Right cardiac atrium (tissue), 5 donors: ENCODE data around the gene SNAPC4. TPM values are rescaled to one million over a fixed set of nuclear protein-coding genes. Genes with fewer than 3 reads are reported as not detected.

Experiments used
- ATAC-seq, 2 donors: fragments of 200-7000 bp; cut with Tn5 transposase; one replicate each; pipeline versions ENCODE4 v1.8.0 to v1.9.1; 2020; ENCODE audit warnings: moderate library complexity in 2 of 2, mild to moderate bottlenecking in 1 of 2
- DNase-seq, 3 donors: peaks; one replicate each; pipeline ENCODE4 v3.0.0-alpha.2; 2020
- H3K27ac ChIP-seq: one replicate; pipeline ENCODE4 v1.5.1; 2013; ENCODE audit warnings: mild to moderate bottlenecking, low read length, control low read depth, moderate library complexity
- H3K27me3 ChIP-seq: one replicate; pipeline ENCODE4 v1.6.1; 2013; ENCODE audit not compliant: control insufficient read depth, insufficient read depth
- H3K4me1 ChIP-seq: one replicate; pipeline ENCODE4 v1.6.1; 2013; ENCODE audit warnings: low read length; ENCODE audit not compliant: control insufficient read depth, insufficient read depth
- H3K4me3 ChIP-seq: one replicate; pipeline ENCODE4 v1.5.1; 2013; ENCODE audit warnings: low read length, control low read depth
- H3K9me3 ChIP-seq: one replicate; pipeline ENCODE4 v1.6.1; 2013; ENCODE audit warnings: low read length; ENCODE audit not compliant: control insufficient read depth
- WGBS: extraction: QIAGEN DNeasy Blood & Tissue Kit; methylation state at CpG from one replicate; pipeline ENCODE4 v1.1.7; 2013; 5-methylcytosine and 5-hydroxymethylcytosine counted together
- intact Hi-C, 4 donors: fragments of 100-400 bp; cut with DNase I; formaldehyde crosslinking; loops; one replicate each; pipeline versions ENCODE4 v1.11.0 to v1.14.0; 2022 to 2023
- polyA plus RNA-seq: library from polyadenylated mRNA; stranded (reverse); fragments of 200-250 nt; gene quantifications from one replicate; pipeline ENCODE4 v1.2.3, GENCODE V29; 2013
- total RNA-seq, 4 donors: library from RNA; stranded (reverse); fragmentation: NEBNext Ultra II Directional; extraction: Animal tissue kit (Norgen Biotek cat#: 25700); gene quantifications; one replicate each; pipeline ENCODE4 v1.2.1, GENCODE V29; 2021
- donor health status: healthy with polysubstance abuse.
- donor health status: DM: no; HTN: yes; CAD: no.
- donor health status: DM: no; HTN: no; CAD: no.
- donor health status: DM: no; HTN: yes; CAD: no; lungs with severe emphysema.
- donor health status: DM: yes; HTN: yes; CAD: no.

The SNAPC4 gene
- total and polyA plus RNA-seq, 5 donors = 3.2 to 4.4 (median 3.8) TPM

GRCh38 chr9:136366826-136367225 lies 33.1 kb downstream of the SNAPC4 start:
- H3K27me3 ChIP-seq = no peaks in the 10 kb centered on the region
- no peak overlapping the region for H3K27ac ChIP-seq
- intact Hi-C loops = no loop called here
- peaks cover 5% of the 10 kb centered on the region for H3K4me1 ChIP-seq
- H3K9me3 ChIP-seq = no peaks in the 10 kb centered on the region
- WGBS = 91% methylated on average over 9 of the region's 9 CpGs
- DNase-seq (peak in 1 of 3 donors; percentile 30), ATAC-seq (no peak)
- H3K4me3 ChIP-seq = no peak overlapping the region

GRCh38 chr9:136365775-136366222 lies 34.2 kb downstream of the SNAPC4 start:
- Histone ChIP-seq H3K9me3 (no peaks in the 10 kb centered on the region), H3K27me3 (no peaks in the 10 kb centered on the region), H3K4me3 (no peak overlapping the region), H3K27ac (no peak overlapping the region), H3K4me1 (peaks cover 5% of the 10 kb centered on the region)
- DNase-seq (peak in 1 of 3 donors; percentile 67), ATAC-seq (no peak)
- 62% methylated on average over 9 of the region's 9 CpGs for WGBS
- intact Hi-C loops = no loop called here

GRCh38 chr9:136364942-136365774 lies 34.8 kb downstream of the SNAPC4 start:
- DNase-seq (peak in 2 of 3 donors; percentile 71 to 78), ATAC-seq (no peak)
- H3K4me3 ChIP-seq = no peak overlapping the region
- peaks cover 5% of the 10 kb centered on the region for H3K4me1 ChIP-seq
- 74% methylated on average over 31 of the region's 31 CpGs for WGBS
- no peaks in the 10 kb centered on the region for H3K27me3 ChIP-seq
- H3K9me3 ChIP-seq = no peaks in the 10 kb centered on the region
- no peak overlapping the region for H3K27ac ChIP-seq
- intact Hi-C loops = no loop called here

- Histone ChIP-seq H3K4me1 (peaks cover 5% of the 10 kb centered on the region), H3K27ac (no peak overlapping the region), H3K27me3 (no peaks in the 10 kb centered on the region), H3K9me3 (no peaks in the 10 kb centered on the region), H3K4me3 (no peak overlapping the region)
- DNase-seq (peak in 1 of 3 donors; percentile 72), ATAC-seq (no peak)
- WGBS = 32% methylated on average over 54 of the region's 54 CpGs
- intact Hi-C loops = no loop called here
Measured at GRCh38 chr9:136363949-136364748, 35.8 kb downstream of the SNAPC4 start.

GRCh38 chr9:136363106-136363948 lies 36.6 kb downstream of the SNAPC4 start, which contains the start of gene DNLZ:
Gene DNLZ, minus strand, starts transcription at chr9:136363744. Its CDS starts 30 bp downstream, at chr9:136363714.
- Histone ChIP-seq H3K4me1 (peaks cover 5% of the 10 kb centered on the region), H3K27ac (peak within 1 kb of the TSS; percentile 93), H3K9me3 (no peaks in the 10 kb centered on the region), H3K4me3 (peak within 1 kb of the TSS; percentile 89), H3K27me3 (no peaks in the 10 kb centered on the region)
- intact Hi-C loops = no loop called here
- ATAC-seq (peak; percentile 88 to 91), DNase-seq (peak; percentile 98 to 99 (median 98))
- under 1% methylated on average over 97 of the region's 97 CpGs for WGBS

GRCh38 chr9:136362450-136362784 lies 37.6 kb downstream of the SNAPC4 start:
- ATAC-seq (peak in 1 of 2 donors; percentile 3), DNase-seq (peak in 2 of 3 donors; percentile 78 to 81)
- 84% methylated on average over 6 of the region's 6 CpGs for WGBS
- Histone ChIP-seq H3K9me3 (no peaks in the 10 kb centered on the region), H3K27ac (no peak overlapping the region), H3K4me3 (no peak overlapping the region), H3K27me3 (no peaks in the 10 kb centered on the region), H3K4me1 (peaks cover 5% of the 10 kb centered on the region)
- intact Hi-C loops = no loop called here

GRCh38 chr9:136361754-136362449 lies 38.1 kb downstream of the SNAPC4 start:
- WGBS = 74% methylated on average over 26 of the region's 26 CpGs
- intact Hi-C loops = no loop called here
- peaks cover 5% of the 10 kb centered on the region for H3K4me1 ChIP-seq
- H3K4me3 ChIP-seq = no peak overlapping the region
- no peaks in the 10 kb centered on the region for H3K9me3 ChIP-seq
- peak in 1 of 2 donors; percentile 0 for ATAC-seq
- DNase-seq = peak in 1 of 3 donors; percentile 71
- no peaks in the 10 kb centered on the region for H3K27me3 ChIP-seq
- H3K27ac ChIP-seq = no peak overlapping the region

- Histone ChIP-seq H3K4me1 (peaks cover 5% of the 10 kb centered on the region), H3K9me3 (no peaks in the 10 kb centered on the region), H3K4me3 (no peak overlapping the region), H3K27ac (peak overlapping the region; percentile 1), H3K27me3 (no peaks in the 10 kb centered on the region)
- intact Hi-C loops = no loop called here
- DNase-seq (peak in 2 of 3 donors; percentile 58 to 77), ATAC-seq (no peak)
- WGBS = 60% methylated on average over 43 of the region's 43 CpGs
Measured at GRCh38 chr9:136361047-136361753, 38.8 kb downstream of the SNAPC4 start.

- no peak overlapping the region for H3K4me3 ChIP-seq
- peak in 1 of 3 donors; percentile 64 for DNase-seq
- WGBS = 65% methylated on average over 38 of the region's 38 CpGs
- intact Hi-C loops = no loop called here
- ATAC-seq = no peak
- no peaks in the 10 kb centered on the region for H3K9me3 ChIP-seq
- no peaks in the 10 kb centered on the region for H3K27me3 ChIP-seq
- no peak overlapping the region for H3K27ac ChIP-seq
- peaks cover 5% of the 10 kb centered on the region for H3K4me1 ChIP-seq
Measured at GRCh38 chr9:136359774-136360718, 39.9 kb downstream of the SNAPC4 start.
